NCI-H146 (cell line): ENCODE results near the gene KDM6A.
A peak's percentile ranks its signal among the peaks of the same experiment; 100 is the strongest.
"Not testable (repeated sequence)": the region's sequence is repeated elsewhere in the genome, so short reads cannot be mapped to it uniquely, and the experiment has no call there.

Experiments used
- DNase-seq: peaks from one replicate; lab custom pipeline; 2025; lab: John Stamatoyannopoulos, UW

The KDM6A gene

GRCh38 chrX:44962944-44963343 lies 90.0 kb downstream of the KDM6A start:
- DNase-seq = no peak

DNA sequence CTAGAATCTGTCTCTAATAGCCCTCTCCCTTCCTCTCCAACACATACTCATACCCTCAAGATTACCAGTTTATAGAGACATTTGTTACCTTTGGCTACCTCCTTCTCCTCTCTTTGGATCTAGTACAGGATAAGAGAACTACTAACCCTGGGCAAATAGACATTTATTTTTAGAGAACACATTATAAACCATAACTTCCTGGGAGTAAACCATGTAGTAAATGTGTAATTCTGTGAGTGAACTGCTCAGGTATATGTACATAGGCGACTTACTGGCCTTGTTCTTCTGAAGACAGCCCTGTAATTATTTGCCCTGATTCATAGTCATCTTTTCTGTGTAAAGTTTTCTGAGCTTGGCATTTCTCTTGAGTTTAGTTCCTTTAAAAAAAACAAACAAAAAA lies 94.2 kb downstream of the KDM6A start:
- no peak for DNase-seq

DNA sequence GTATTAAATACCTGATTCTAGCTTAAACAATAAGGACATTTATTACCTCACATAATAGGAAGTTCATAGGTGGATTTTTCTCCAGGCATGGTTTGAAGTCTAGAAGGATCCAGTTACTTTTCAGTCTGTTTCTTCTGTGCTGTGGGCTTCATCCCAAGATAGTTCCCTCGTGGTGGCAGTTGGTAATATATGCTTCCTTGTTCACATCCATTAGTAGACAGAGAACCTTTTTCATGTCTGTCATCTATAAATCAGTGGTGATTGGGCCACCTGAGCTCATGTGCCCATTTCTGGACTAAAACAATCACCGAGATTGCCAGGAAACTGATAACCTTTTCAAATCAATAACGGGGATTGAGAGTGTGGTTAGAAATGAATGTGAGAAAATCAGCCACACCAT lies 97.7 kb downstream of the KDM6A start:
- no peak for DNase-seq

GRCh38 chrX:44971674-44972073 lies 98.7 kb downstream of the KDM6A start:
- no peak for DNase-seq

- DNase-seq = no peak
Measured at GRCh38 chrX:44972132-44972531, 99.1 kb downstream of the KDM6A start.

GRCh38 chrX:44973420-44973932 lies 100.5 kb downstream of the KDM6A start:
- no peak for DNase-seq

DNA sequence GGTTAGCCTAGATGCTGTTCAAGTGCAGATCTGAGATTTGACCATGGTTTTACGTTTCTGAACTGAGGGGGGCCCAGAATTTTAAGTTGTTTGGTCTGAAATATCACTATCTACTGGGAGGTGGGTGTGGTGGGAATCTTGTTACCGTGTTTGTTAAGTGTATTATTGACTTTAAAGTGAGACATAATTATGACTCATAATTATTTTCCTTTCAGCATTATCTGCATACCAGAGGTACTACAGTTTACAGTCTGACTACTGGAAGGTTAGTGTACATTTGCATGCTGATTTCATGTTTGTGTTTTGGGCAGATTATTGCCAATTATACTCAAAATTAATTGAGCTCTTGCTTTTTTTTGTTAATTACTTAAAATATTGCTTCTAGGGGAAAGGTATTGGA lies 101.5 kb downstream of the KDM6A start:
- no peak for DNase-seq

- no peak for DNase-seq
Measured at GRCh38 chrX:44975666-44976263, 102.8 kb downstream of the KDM6A start.

DNA sequence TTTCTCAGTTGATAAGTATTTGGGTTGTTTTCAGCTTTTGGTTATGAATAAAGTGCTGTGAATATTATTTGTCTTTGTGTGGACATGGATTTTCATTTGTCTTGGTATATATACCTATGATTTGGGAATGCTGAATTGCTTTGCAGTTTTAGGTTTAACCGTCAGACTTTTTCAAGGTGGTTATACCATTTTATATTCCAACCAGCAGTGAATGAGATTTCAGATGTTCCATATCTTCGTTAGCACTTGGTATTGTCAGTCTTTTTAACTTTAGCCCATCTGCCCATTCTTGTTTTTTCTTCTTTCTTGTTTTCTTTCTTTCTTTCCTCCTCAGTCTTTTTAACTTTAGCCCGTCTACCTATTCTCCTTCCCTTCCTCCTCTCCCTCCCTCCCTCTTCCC lies 106.0 kb downstream of the KDM6A start:
- DNase-seq = no peak

- no peak for DNase-seq
Measured at GRCh38 chrX:44980403-44980802, 107.4 kb downstream of the KDM6A start.

DNA sequence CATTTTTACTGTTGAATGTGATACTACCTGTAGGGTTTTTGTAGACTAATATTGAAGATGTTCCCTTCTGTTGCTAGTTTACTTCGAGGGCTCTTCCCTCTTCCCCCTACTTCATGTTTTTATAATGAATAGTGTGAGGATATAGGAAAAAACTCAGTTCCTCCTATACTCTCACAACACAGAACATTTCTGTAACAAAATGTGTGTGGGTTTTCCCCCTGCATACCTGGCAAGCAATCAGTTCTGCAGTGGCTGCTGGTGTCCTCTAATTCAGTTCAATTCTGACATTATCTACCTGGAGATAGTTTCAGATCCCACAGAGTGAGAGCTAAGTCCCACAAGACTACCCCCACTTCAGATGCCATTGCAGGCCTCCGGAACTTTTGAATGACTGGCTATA lies 107.9 kb downstream of the KDM6A start:
- DNase-seq = no peak

- no peak for DNase-seq
Measured at GRCh38 chrX:44989995-44990770, 117.2 kb downstream of the KDM6A start.

GRCh38 chrX:44992775-44993174 lies 119.8 kb downstream of the KDM6A start:
- no peak for DNase-seq

GRCh38 chrX:44996277-44996676 lies 123.3 kb downstream of the KDM6A start:
- no peak for DNase-seq

DNA sequence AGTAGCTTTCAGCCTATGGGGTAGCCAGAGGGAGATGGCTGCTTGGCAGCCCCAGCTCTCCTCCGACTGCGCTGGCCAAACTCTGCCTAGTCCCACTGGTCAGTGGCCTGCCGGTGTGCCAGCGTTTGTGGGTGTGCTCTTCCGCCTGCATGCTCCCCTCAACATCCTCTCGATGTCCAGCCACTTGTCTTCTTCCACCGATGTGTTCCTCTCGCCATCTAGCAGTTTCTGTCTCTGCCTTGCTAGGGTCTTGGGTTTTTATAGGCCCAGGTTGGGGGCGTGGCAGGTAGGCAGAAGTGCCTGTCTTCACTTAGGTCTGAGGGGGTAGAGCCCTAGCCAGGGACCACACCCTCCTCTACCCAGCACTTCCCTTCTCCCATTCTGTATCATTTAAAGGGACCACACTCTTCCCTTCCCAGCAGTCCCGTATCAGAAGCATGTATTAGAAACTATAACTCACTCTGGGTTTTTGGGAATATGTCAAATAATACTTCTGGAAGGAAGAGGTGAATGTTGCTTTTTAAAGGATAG lies 124.4 kb downstream of the KDM6A start:
- no peak for DNase-seq

DNA sequence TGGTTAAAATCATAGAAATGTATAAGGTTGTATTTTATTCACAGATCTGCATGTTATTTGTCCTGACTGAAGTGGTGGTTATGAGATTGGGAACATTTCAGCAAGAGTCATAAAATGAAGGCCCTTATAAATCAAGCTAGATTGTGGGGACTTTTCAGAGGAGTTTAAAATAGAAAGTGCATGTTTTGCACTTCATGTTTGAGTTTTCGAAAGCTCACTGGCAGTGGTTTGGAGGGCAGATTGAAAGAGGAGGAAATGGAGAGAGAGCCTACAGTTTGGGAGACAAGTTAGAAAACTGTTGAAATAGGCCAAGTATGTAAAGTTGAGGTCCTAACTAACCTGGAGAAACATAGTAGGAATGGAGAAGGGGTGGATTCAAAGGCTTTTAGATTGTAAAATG lies 124.9 kb downstream of the KDM6A start:
- no peak for DNase-seq

GRCh38 chrX:44999237-44999636 lies 126.2 kb downstream of the KDM6A start:
- not testable (repeated sequence) for DNase-seq

DNA sequence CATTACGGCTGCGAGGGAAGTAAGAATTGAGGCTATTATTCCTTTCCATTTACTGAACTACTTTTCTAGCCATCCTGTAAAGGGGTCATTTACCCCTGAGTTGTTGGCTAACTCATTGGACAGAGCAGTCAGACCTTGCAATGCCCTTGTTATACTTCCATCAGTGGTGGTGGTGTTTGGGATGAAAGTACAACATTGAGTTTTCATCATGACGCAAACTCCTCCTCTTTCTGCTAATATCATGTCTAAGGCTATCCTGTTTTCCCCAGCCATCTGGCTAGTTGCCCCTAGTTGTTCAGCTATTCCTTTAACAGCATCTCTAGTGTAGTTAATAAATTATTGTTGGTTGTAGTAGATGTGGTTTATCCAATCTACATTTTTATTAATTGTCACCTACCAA lies 126.9 kb downstream of the KDM6A start:
- DNase-seq = not testable (repeated sequence)

GRCh38 chrX:45001048-45001447 lies 128.1 kb downstream of the KDM6A start:
- no peak for DNase-seq

GRCh38 chrX:45003085-45003484 lies 130.1 kb downstream of the KDM6A start:
- peak; percentile 27 for DNase-seq

DNA sequence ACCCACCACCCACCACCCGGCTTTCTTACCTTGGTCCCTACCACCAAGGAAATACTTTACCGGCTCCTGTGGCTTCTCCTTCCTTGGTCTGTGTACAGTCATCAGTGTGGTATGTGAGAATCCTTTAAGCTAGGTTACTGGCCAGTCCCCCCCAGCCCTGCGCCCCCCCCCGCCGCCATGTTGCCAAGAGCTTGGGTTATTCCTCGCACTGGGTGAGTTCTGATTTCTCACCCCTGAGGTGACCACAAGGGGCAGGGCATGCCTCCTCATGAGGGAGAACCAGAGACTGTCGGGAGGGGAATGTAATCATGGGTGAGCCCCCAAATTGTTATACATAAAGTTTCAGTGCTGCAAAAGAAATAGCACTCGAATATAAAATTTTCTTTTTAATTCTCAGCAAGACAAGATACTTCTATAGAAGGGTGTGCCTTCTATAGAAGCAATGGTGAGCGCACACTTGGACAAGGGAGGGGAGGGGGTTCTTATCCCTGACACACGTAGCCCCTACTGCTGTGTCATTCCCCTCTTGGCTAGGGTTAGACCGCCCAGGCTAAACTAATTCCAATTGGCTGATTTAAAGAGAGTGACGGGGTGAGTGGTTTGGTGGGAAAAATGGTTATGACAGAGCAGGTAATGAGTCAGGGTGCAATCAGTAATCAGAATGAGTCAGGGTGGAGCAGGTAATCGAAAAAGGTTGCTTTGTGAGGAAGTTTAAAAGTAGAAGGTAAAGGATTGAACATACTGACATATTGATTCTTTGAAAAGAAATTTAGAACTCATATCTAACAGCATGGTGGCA lies 133.2 kb downstream of the KDM6A start:
- DNase-seq = no peak

- DNase-seq = no peak
Measured at GRCh38 chrX:45007598-45007997, 134.6 kb downstream of the KDM6A start.
